Measurements from ENCODE around the gene SLC26A1. TPM values are rescaled to one million over a fixed set of nuclear protein-coding genes. Genes with fewer than 3 reads are reported as not detected.

SLC26A1 gene
- total RNA-seq, 2 experiments from 2014 or later: 0.30 TPM; not detected in 1

DNA sequence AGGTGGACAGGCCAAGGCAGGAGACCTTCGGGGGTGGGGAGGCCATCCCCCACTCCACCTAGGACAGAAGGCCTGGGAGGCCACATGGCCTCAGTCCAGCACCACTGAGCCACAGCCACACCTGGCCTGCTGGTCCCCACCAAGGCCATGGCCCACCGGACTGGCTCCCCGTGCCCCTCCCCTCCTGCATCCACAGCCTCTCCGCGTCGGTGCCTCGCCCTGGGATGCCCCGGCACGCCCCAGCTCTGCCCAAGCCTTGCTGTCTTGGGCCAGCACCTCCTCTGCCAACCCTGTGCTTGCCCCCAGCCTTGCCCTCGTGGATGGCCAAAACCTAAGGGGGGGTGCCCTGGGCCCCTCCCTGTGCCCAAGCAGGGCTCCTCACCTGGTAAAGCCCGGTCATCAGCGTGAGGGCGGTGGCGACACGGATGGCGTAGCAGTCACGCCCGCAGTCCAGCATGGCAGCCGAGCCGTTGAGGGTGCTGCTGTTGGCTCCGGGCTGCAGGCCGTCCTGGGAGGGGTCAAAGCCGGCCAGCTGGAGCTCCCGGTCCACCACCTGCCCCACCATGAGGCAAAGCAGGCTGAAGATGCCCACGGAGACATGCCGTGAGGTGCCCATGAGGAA lies 2.3 kb downstream of the SLC26A1 start:
- CTCF ChIA-PET (ENCODE audit: unreplicated experiment): no interaction called here

DNA sequence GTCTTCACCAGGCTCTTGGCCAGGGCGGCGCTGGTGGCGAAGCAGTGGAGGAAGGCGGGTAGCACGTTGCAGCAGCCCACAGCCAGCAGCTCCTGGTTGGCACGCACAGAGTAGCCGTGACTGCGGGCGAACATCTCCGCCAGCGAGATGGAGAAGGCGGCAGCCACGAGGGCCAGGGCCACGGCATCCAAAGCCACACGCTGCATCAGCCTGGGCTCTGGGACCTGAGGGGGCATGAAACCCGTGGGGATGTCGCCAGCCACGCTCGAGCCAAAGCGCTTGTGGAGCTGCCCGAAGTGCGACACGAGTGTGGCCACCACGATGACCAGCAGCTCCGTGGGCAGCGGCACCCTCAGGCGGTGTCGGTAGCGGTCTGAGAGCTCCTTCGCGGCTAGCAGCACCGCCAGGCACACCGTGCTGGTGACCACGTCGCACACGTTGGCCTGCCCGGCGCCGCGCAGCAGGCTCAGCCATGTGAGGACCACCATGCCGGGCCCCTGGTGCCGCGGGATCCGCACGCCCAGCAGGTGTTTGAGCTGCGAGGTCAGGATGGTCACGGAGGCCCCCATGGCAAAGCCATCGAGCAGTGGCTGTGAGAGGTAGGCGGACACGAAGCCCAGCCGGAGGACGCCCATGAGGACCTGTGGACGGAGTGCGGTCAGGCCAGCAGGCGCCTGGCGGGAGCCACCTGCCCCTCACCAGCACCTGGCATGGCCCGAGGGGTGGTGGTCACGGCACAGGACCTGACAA lies 3.3 kb downstream of the SLC26A1 start:
- POLR2A ChIA-PET: no interaction called here
- intact Hi-C loops (cut with micrococcal nuclease; ENCODE audit: unreplicated experiment): loop anchor here (5.0 kb wide), 1 partner anchor 98 kb away; no protein-coding TSS in a partner anchor

More for the DNA sequence above, 2.3 kb downstream of the SLC26A1 start:
- DNase-seq (ENCODE audit: low spot score): no peak
- no peak overlapping the region for H3K4me2 ChIP-seq (ENCODE audit: low read length)
- intact Hi-C loops (cut with micrococcal nuclease; ENCODE audit: unreplicated experiment): no loop called here
- H2AFZ ChIP-seq (ENCODE audit: low read length): no peak overlapping the region
- H3K4me3 ChIP-seq (ENCODE audit: low read depth, low read length, poor library complexity, severe bottlenecking): no peak overlapping the region
- no peaks in the 10 kb centered on the region for H3K79me2 ChIP-seq (ENCODE audit: insufficient read depth, low read depth, low read length)
- no peak overlapping the region for H3K27ac ChIP-seq (ENCODE audit: low read depth, low read length, poor library complexity, severe bottlenecking)
- no peaks in the 10 kb centered on the region for H3K9me3 ChIP-seq (ENCODE audit: low read length)
- no peaks in the 10 kb centered on the region for H3K36me3 ChIP-seq (ENCODE audit: insufficient read depth, low read length)
- no peaks in the 10 kb centered on the region for H4K20me1 ChIP-seq (ENCODE audit: insufficient read depth, low read length)
- TF ChIP-seq EZH2phosphoT487 (IDR thresholded peaks at IDR 0.05; ENCODE audit: borderline replicate concordance, low read depth, low read length): no peak
- TF ChIP-seq, protein P1, sequence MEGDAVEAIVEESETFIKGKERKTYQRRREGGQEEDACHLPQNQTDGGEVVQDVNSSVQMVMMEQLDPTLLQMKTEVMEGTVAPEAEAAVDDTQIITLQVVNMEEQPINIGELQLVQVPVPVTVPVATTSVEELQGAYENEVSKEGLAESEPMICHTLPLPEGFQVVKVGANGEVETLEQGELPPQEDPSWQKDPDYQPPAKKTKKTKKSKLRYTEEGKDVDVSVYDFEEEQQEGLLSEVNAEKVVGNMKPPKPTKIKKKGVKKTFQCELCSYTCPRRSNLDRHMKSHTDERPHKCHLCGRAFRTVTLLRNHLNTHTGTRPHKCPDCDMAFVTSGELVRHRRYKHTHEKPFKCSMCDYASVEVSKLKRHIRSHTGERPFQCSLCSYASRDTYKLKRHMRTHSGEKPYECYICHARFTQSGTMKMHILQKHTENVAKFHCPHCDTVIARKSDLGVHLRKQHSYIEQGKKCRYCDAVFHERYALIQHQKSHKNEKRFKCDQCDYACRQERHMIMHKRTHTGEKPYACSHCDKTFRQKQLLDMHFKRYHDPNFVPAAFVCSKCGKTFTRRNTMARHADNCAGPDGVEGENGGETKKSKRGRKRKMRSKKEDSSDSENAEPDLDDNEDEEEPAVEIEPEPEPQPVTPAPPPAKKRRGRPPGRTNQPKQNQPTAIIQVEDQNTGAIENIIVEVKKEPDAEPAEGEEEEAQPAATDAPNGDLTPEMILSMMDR (conservative IDR thresholded peaks at IDR 0.05; ENCODE audit: low read length): no peak
- POLR2A ChIA-PET: no interaction called here
- H3K9me2 ChIP-seq (ENCODE audit: insufficient read depth, low read length): no peaks in the 10 kb centered on the region
- BruUV-seq (replicated peaks): no TSS peak
- H3K4me1 ChIP-seq (ENCODE audit: insufficient read depth, low read length, poor library complexity, severe bottlenecking): no peaks in the 10 kb centered on the region

More for the DNA sequence above, 3.3 kb downstream of the SLC26A1 start:
- TF ChIP-seq, protein P1 (conservative IDR thresholded peaks at IDR 0.05; ENCODE audit: low read length): no peak
- TF ChIP-seq EZH2phosphoT487 (IDR thresholded peaks at IDR 0.05; ENCODE audit: borderline replicate concordance, low read depth, low read length): no peak
- Histone ChIP-seq H2AFZ (ENCODE audit: low read length) (no peak overlapping the region), H3K9me3 (ENCODE audit: low read length) (no peaks in the 10 kb centered on the region), H3K79me2 (ENCODE audit: insufficient read depth, low read depth, low read length) (no peaks in the 10 kb centered on the region), H3K27ac (ENCODE audit: low read depth, low read length, poor library complexity, severe bottlenecking) (no peak overlapping the region), H3K4me2 (ENCODE audit: low read length) (no peak overlapping the region), H3K36me3 (ENCODE audit: insufficient read depth, low read length) (no peaks in the 10 kb centered on the region), H3K4me3 (ENCODE audit: low read depth, low read length, poor library complexity, severe bottlenecking) (no peak overlapping the region), H3K9me2 (ENCODE audit: insufficient read depth, low read length) (no peaks in the 10 kb centered on the region), H3K4me1 (ENCODE audit: insufficient read depth, low read length, poor library complexity, severe bottlenecking) (no peaks in the 10 kb centered on the region), H4K20me1 (ENCODE audit: insufficient read depth, low read length) (no peaks in the 10 kb centered on the region)
- CTCF ChIA-PET (ENCODE audit: unreplicated experiment): no interaction called here
- DNase-seq (ENCODE audit: low spot score): no peak
- BruUV-seq (replicated peaks): no TSS peak

Measured in OCI-LY7 (cell line).